Limb (tissue), 2 donors: ENCODE data around the gene PACSIN1.
"Not testable (repeated sequence)": the region's sequence is repeated elsewhere in the genome, so short reads cannot be mapped to it uniquely, and the experiment has no call there.

Source experiments
- DNase-seq, 2 donors: peaks; one replicate each; pipeline ENCODE4 v3.0.0-alpha.2; 2016; ENCODE audit errors: extremely low spot score in 2 of 2

Gene PACSIN1

DNA sequence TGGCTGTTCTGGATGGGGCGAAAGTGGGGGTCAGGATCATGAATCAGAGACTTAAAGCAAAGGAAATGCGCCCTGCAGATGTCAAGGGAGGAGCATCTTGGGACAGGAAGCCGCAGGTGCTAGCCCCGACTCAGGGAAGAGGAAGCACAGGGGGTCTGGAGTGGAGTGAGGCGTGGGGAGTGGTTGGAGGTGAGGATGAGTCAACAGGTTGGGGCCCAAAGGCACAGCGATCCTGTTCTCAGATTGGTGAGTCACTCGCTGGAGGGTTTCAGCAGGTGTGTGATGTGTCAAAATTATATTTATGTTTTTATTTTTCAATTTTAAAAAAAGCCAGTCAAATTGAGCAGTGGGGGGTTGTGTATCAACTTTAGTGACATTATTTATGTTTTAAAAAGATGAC lies 19.0 kb downstream of the PACSIN1 start:
- no peak for DNase-seq

DNA sequence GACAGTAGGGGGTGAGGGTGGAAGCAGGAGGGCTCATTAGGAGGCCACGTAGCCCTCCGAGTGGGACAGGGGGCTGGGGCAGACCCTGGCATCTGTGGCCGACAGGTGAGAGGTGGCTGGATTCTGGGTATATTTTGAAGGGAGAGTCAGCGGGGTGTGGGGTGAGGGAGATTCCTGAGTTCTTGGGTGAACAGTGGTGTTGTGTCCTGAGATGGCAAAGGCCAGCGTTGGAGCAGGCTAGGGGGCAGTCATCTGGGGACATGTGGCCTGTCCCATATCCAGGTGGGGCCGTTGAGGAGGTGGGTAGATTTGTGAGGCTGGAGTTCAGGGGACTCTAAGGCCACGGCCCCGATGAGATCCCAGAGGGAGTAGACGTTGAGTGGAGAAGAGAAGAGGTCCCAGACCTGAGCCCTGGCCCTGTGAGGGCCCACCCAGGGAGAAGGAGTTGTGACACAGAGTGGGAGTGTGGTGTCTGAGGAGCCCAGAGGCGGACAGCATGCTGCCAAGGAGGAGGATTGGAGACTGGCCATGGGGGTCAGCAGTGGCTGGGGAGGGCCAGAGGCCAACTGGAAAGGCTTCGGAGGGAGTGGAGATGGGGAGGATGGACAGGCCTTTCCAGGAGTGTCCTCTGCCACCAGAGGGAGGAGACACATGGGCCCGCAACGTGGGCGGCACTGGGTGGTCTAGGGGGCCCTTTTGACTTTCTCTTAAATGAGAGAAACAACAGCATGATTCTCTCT lies 19.6 kb downstream of the PACSIN1 start:
- no peak for DNase-seq

DNA sequence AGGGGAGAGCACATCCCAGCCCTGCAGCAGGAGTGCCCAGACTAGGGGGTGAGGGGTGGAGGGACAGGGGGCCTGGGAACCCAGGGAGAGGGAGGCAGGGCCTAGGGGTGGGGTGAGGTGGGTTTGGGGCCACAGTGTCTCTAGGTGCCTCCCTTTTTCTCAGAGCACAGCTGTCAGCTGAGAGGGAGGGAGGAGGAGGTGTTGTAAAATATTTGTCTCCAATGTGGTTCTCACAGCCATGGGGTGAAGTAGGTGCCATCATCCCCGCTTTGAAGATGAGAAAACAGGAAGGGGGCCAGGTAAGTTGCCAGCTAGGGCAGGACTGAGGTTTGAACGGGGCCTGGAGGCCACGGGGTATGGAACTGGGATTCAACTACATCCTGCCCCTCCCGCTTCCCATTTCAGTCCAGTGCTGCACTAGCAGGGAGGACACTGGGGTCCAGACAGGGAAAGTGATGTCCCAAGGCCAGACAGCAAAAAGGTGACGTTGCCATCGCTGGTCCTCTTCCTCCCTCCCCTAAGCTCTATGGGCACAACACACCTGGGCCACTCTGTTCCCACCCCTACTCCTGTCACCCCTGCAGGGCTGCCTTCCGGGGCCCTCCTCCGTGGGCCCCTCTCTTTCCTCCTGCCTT lies 20.3 kb downstream of the PACSIN1 start:
- DNase-seq, result no peak

DNA sequence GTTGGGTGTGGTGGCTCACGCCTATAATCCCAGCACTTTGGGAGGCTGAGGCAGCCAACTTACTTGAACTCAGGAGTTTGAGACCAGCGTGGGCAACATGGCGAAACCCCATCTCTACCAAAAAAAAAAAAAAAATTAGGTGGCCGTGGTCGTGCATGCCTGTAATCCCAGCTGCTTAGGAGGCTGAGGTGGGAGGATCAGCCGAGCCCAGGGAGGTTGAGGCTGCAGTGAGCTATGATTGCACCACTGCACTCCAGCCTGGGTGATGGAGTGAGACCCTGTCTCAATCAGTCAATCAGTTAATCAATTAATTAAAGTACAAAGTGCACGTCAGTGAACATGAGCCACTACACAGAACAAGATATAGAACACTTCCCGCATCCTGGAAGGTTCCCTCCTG lies 21.0 kb downstream of the PACSIN1 start:
- DNase-seq, result not testable (repeated sequence)

DNA sequence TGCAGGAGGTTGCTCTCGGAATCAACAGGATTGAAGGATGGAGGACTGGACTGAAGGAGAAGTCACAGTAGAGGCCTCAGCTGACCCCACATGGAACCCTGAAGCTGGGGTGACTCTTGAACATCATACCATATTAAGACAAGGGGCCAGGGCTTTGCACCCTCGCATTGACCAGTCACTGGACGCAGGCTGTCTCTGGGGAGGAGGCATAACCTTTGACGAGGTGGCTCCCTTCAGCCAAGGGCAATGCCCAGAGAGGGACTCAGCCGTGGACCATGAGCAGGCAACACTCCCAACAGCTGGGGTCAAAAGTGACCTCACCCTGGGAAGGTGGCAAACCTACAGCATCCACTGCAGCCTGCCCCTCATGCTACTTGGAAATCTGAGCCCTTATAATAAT lies 21.7 kb downstream of the PACSIN1 start:
- DNase-seq, result no peak

DNA sequence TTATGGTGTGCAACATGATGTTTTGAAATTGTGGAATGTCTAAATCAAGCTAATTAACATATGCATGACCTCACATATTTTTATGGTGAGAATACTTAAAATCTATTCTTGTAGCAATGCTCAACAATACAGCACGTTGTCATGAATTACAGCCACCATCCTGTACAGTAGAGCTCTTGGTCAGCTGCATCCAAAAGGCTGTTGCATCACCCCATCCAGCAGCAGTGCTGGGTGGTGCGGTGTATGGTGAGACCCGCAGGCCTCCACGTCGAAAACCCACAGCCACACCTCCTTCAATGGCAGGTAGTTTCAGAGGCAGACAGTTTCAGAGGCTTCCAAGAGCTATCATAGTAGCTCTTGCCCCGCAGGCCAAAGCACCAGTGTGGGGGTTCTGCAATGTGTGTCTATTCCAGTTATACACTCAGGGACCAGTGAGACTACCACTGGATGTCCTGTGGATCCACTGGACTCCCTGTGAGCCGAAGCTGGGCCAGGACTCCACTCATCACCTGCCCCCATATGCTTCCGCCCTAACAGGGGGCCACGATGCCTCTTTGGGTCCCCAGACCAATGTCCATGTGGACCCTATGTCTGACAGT lies 23.4 kb downstream of the PACSIN1 start:
- DNase-seq, result no peak

DNA sequence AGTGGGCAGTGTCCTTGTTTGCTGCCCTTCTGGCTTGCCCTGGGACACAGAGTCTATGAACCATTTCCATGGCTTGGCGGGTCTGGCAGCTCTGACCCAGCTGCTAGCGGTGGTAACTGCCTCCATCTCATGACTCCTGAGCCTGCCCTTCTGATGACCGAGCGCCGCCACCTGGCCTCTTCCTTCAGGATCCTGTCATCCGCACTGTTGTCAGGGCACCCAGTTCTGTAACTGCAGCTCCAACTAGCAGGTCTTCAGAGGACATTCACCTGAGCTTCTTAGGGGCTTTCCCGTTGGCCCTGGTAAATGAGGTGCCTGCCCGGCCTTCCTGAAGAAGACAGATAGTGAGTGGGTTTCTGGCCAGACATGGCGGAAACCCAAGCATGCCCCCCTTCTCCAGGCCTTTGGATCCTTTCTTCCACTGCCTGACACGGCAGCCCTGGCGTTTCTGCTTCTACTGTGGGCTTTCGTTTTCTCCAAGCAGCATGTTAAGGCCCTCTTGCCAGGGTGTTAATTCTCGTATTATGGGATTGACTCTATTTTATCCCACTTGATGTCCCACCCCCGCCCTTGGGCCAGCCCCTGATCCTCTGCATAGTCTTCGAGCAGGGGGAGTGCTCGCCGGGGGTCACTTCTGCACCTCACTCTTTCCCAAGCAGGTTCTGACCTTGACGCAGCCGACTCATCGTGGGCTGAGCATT lies 24.7 kb downstream of the PACSIN1 start:
- no peak for DNase-seq

DNA sequence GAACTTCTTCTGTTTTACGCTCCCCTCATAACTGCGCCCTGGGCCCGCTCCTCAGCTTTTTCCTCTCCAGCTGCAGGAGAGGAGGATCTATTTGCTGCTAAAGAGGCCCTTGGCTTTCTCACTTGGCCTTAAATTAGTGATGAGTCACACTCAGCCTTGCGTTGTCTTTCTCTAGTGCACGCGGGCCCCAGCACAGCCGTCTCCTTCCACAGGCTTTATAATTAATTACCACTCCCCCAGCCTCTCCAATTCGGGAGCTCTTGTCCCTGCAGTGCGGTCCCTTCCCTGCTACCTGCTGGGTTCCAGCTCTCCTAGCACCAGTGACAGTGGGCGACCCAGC lies 25.2 kb downstream of the PACSIN1 start:
- no peak for DNase-seq

DNA sequence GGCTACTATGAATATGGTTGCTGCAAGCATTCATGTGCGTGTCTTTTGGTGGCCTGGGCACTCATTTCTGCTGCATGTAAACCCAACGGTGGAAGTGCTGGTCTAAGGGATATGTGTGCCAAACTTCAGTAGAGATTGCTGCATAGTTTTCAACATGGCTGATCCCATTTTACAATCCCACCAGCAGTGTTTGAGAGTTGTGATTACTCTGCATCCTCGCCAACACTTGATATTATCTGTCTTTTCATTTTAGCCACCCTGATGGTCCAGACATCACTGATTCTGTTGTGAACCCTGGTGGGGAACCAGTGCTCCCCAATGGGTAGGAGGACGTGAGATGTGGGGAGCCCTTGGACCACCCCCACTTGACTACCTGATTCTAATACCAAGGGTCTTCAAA lies 27.5 kb downstream of the PACSIN1 start:
- no peak for DNase-seq

DNA sequence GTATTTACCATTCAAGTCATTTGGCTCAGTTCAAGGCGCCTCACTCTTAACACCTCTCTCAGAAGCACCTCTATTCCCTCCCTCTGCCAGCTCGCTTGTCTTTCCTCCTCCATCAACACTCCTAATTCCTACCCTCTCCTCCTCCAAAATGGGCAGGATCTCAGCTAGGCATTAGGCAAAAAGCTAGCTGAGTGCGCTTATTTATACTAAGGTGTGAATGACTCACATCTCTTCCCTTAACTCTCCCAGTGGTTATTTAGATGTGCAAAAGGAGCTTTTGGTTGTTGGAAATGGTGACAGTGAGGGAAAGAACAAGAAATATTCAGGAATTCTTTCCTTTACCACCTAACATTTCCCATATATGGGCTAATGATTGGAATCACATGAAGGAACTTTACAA lies 29.1 kb downstream of the PACSIN1 start:
- no peak for DNase-seq

DNA sequence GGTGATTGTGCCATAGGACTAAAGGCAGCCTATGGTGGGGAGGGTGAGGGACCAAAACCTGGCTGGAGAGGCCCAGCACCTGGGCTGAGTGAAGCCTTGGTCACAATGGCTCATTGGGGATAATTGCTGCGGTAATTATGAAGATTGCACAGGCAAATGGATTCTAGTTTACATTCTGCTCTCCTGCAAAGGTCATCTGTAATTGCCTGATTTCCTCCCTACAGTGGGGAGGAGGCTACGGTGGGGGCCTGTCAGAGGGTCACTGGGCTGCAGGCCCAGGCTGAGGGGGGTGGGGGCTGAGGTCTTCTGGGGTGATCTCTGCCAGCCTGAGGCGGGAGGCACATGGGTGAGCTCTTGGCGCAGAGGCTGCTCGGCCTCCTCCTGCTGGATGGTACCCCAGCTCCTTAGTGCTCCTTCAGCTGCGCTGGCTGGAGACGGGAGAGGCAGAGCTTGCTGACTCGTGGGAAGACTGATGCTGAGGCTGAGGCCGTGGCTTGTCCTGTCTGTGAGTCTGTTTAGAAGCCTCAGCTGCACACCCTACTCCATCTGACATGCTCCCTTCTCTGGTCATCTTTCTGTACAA lies 30.3 kb downstream of the PACSIN1 start:
- no peak for DNase-seq

DNA sequence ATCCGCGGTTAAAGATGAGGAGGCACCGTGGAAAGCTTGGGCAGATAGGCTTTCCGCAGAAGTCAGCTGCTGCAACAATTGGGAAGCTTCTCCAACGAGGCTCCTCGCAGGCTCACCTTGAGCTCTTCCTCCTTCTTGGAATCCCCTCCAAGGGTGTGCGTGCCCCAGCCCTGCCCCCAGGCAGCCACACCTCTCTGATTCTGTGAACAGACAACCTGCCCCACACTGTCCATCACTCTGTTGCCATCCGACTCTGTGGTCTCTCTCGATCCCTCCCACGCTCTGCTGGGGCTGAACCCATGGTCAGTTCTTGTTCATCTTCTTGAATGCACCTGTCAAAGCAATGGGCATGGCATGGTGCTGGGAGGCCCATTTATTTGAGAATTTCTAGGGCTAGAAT lies 31.5 kb downstream of the PACSIN1 start:
- DNase-seq, result no peak

DNA sequence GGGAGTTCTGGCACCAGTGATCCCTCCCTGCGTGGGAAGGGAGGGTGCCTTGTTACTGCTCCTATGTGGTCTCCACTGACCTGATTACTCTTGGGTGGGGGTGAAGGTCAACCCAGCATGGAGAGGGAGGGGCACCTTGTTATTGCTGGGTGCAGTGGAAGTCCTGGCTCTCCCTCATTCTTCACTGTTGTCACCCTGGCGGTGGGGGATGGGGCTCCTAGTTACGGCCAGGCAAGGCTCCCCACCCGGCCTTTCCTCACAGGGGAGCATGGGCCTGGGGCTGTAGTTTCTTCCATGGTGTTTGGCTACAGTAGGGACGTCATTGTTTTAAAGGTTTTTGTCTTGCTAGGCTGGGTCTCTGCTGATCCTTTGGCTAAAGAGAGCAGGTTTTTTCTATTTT lies 40.8 kb downstream of the PACSIN1 start:
- no peak for DNase-seq

DNA sequence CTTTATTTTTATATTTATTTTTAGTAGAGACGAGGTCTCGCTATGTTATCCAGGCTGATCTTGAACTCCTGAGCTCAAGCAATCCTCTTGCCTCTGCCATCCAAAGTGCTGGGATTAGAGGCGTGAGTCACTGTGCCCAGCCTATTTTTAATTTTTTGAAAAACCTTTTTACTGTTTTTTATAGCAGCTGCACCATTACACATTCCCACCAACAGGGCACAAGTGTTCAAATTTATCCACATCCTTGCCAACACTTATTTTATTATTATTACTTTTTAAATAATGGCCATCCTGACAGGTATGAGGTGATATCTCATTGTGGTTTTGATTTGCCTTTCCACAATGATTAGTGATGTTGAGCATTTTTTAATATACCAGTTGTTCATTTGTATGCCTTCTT lies 42.5 kb downstream of the PACSIN1 start:
- no peak for DNase-seq

DNA sequence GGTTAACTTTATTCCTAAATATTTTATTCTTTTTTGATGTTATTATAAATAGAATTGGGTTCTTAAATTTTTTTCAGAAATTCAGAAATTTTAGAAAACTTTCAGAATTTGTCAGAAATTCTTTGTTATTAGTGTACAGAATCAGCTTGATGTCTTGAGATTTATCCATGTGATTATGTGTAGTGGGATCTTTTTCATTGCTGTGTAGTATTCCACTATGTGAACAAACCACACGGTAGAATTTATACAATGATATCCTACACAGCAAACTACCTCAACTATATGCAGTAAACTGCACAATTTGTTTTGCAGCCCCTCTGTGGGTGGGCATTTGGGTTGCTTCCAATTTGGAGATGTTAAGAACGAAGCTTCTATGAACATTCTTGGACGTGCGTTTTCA lies 43.9 kb downstream of the PACSIN1 start:
- no peak for DNase-seq

DNA sequence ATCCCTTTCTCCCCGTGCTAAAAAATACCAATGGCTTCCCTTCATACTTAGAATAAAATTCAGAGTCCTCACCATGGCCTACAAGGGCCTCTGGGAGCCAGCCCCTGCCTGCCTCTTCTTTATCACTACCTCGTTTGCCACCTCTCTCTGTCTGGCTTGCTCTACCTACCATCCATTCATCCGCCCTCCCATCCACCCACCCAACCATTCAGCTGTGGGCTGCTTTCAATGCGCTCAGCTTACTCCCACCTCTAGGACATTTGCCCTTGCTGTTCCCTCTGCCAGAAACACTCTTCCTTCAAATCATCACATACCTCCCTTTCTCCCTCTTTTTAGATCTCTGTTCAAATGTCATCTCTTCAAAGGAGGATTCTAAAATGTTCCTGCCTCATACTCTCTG lies 44.4 kb downstream of the PACSIN1 start:
- DNase-seq, result no peak

DNA sequence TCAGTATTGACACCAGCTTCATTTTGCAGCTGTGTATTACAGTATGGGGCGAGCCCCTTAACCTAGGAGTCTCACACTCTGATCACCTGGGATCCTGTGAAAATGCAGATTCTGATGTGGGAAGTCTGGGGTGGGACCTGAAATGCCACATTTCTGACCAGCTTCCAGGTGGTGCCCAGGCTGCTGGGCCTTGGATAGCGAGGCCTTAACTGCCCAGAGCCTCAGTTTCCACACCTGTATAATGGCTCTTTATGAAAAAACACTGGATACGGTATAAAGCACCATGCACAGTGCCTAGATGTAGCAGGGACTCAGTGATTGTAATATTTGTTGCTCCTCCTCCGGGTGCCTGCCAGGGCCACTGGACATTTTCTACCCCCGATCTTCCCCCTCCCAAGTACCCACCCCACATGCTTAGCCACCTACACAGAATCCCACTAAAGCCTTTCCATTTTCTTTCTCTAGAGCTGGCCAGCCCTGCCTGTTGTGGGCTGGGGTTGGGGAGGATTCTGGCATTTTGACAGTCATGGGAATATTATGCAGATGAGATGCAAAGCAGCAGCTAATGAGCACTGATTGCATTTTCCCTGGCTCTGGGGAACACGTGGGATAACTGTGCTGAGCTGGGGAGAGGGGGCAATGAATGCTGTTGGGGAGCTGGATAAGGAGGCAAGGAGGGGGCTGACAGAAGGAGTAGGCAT lies 45.5 kb downstream of the PACSIN1 start:
- DNase-seq, result no peak

DNA sequence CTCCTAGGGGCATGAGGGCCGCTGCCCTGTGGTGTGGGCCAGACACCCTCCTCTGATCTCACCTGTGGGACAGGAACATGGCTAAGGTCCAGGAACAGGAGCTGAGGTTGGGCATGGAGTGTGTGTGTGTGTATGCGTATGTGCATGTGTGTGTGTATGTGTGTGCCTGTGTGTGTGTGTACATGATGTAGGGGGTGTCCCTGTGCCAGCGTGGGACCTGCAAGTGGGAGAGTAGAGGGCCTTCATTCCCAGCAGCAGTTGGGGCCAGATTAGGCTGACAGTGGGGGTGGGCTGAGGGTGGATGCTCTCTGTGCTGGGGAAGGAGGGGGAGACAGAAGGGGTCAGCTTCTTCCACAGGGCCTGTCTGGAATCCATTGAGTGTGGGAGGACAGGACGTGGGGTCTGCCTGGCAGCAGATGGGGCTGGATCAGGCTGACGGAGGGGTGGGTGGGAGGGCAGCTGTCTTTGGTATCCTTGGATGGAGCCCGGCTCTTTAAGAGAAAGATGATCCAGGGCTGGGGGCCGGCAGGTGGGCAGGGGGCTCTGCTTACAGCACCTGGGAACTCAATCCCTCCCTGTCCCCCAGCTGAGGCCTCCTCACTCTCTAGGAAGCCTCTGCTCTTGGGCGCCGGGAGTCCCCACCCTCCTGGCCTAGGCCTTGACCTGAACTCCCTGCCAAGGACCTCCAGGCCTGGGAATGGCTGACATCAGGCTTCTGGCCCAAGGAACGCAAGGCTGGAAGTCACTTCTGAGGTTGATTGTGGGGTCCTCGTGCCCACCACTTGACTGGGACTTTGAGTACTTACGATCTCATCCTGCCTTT lies 46.2 kb downstream of the PACSIN1 start:
- no peak for DNase-seq

DNA sequence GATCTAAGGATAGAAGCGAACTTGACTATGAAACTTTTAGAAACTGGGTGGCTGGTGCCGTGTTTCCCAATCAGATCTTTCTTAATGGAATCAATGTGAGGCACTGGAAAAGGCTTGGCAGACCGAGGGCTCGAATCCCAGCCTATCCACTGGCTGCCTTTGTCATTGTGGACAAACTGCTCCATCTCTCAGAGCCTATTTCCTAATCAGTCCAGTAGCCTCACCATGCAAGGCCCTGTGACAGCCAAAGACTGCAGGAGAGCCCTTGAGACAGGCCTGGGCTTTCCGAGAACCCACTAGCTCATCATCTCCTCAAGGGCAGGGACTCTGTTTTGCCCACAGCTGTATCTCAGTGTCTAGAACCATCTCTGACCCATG lies 46.9 kb downstream of the PACSIN1 start:
- no peak for DNase-seq

DNA sequence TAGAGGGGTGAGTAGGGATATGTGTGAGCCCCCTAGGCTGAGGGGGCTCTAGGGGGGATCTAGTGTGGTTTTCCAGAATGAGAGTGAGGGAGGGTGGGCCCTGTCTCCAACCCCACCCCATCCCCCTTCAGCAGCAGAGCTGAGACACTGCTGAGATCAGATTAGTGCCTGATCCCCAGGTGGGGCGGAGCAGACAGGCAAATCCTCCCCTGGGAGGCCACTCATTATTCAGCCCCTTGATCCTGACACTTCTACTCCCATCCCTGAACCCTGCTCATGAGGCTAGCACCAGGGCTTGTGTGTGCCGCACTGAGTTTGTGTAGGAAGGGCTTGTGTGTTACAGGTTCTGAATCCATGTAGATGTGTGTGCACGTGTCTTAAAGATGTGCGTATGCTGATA lies 47.8 kb downstream of the PACSIN1 start:
- no peak for DNase-seq

DNA sequence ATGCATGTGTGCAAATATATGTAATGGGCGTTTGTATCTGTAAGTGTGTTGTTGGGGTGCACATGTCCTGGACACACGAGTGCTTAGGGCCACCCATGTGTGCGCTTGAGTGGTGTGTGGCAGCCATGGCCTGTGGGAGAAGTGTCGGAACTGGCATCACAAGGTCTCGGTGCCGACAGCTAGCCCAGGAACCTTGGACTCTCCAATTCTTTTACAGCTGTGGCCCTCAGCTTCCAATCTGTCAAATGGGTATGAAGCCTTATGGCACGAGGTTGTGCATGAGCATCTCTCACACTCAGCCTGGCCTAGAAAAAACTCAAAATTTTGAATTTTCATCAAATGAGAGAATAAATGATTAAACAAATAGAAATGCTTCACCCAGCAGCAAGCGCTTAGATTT lies 48.2 kb downstream of the PACSIN1 start:
- no peak for DNase-seq
